Measurements from ENCODE around the gene STAT1. TPM values are rescaled to one million over a fixed set of nuclear protein-coding genes. Genes with fewer than 3 reads are reported as not detected.
"Not testable (repeated sequence)": the region's sequence is repeated elsewhere in the genome, so short reads cannot be mapped to it uniquely, and the experiment has no call there.

STAT1 gene
- total and polyA plus RNA-seq, 2 donors (not counting 1 experiment from before 2014, with no cell fraction given): 128 to 171 TPM

GRCh38 chr2:190964170-190964795 is 49.7 kb downstream of the STAT1 start:
- Histone ChIP-seq H3K9ac (ENCODE audit: insufficient read depth, low read length) (no peak overlapping the region), H3K4me3 (replicated peaks in 1 of 4; ENCODE audit: control extremely low read depth in 1 of 4, insufficient read depth in 1 of 4, low read depth in 3 of 4, low read length in 4 of 4) (no peak overlapping the region), H4K20me1 (ENCODE audit: control insufficient read depth, extremely low read depth, insufficient read depth, low read length) (no peaks in the 10 kb centered on the region), H2AFZ (ENCODE audit: low read length) (no peak overlapping the region), H3K27me3 (ENCODE audit: control insufficient read depth, insufficient read depth, low read length) (no peaks in the 10 kb centered on the region), H3K79me2 (ENCODE audit: control insufficient read depth, insufficient read depth, low read length) (no peaks in the 10 kb centered on the region), H3K4me1 (ENCODE audit: control insufficient read depth, extremely low read depth, insufficient read depth, low read length) (no peaks in the 10 kb centered on the region), H3K36me3 (ENCODE audit: control insufficient read depth, insufficient read depth, low read length) (peaks cover 3% of the 10 kb centered on the region), H3K4me2 (ENCODE audit: extremely low read depth, insufficient read depth, low read length) (no peak overlapping the region), H3K27ac (ENCODE audit: insufficient read depth, low read length) (no peak overlapping the region), H3K9me3 (ENCODE audit: control insufficient read depth, insufficient read depth, low read depth, low read length) (no peaks in the 10 kb centered on the region)
- TF ChIP-seq EZH2 (IDR thresholded peaks at IDR 0.05; ENCODE audit: low read length, missing control alignments) (no peak), CTCF (conservative IDR thresholded peaks at IDR 0.05 in 1 of 2, IDR thresholded peaks at IDR 0.05 in 1 of 2; ENCODE audit: low read depth in 1 of 2, low read length in 2 of 2) (no peak)
- no peak for DNase-seq (ENCODE audit: low read depth in 2 of 2)

GRCh38 chr2:190963088-190963487 is 50.9 kb downstream of the STAT1 start:
- Histone ChIP-seq H3K4me2 (ENCODE audit: extremely low read depth, insufficient read depth, low read length) (no peak overlapping the region), H3K4me1 (ENCODE audit: control insufficient read depth, extremely low read depth, insufficient read depth, low read length) (no peaks in the 10 kb centered on the region), H4K20me1 (ENCODE audit: control insufficient read depth, extremely low read depth, insufficient read depth, low read length) (no peaks in the 10 kb centered on the region), H2AFZ (ENCODE audit: low read length) (no peak overlapping the region), H3K79me2 (ENCODE audit: control insufficient read depth, insufficient read depth, low read length) (no peaks in the 10 kb centered on the region), H3K9me3 (ENCODE audit: control insufficient read depth, insufficient read depth, low read depth, low read length) (no peaks in the 10 kb centered on the region), H3K4me3 (replicated peaks in 1 of 4; ENCODE audit: control extremely low read depth in 1 of 4, insufficient read depth in 1 of 4, low read depth in 3 of 4, low read length in 4 of 4) (no peak overlapping the region), H3K27me3 (ENCODE audit: control insufficient read depth, insufficient read depth, low read length) (no peaks in the 10 kb centered on the region), H3K36me3 (ENCODE audit: control insufficient read depth, insufficient read depth, low read length) (peaks cover 2% of the 10 kb centered on the region), H3K27ac (ENCODE audit: insufficient read depth, low read length) (no peak overlapping the region), H3K9ac (ENCODE audit: insufficient read depth, low read length) (no peak overlapping the region)
- TF ChIP-seq CTCF (conservative IDR thresholded peaks at IDR 0.05 in 1 of 2, IDR thresholded peaks at IDR 0.05 in 1 of 2; ENCODE audit: low read depth in 1 of 2, low read length in 2 of 2) (no peak), EZH2 (IDR thresholded peaks at IDR 0.05; ENCODE audit: low read length, missing control alignments) (no peak)
- no peak for DNase-seq (ENCODE audit: low read depth in 2 of 2)

GRCh38 chr2:190961918-190962487 is 52.0 kb downstream of the STAT1 start:
- no peak overlapping the region for H2AFZ ChIP-seq (ENCODE audit: low read length)
- H3K4me1 ChIP-seq (ENCODE audit: control insufficient read depth, extremely low read depth, insufficient read depth, low read length): no peaks in the 10 kb centered on the region
- no peak overlapping the region for H3K4me2 ChIP-seq (ENCODE audit: extremely low read depth, insufficient read depth, low read length)
- H3K27me3 ChIP-seq (ENCODE audit: control insufficient read depth, insufficient read depth, low read length): no peaks in the 10 kb centered on the region
- H3K9ac ChIP-seq (ENCODE audit: insufficient read depth, low read length): no peak overlapping the region
- TF ChIP-seq EZH2 (IDR thresholded peaks at IDR 0.05; ENCODE audit: low read length, missing control alignments): no peak
- no peak for TF ChIP-seq CTCF (conservative IDR thresholded peaks at IDR 0.05 in 1 of 2, IDR thresholded peaks at IDR 0.05 in 1 of 2; ENCODE audit: low read depth in 1 of 2, low read length in 2 of 2)
- H3K36me3 ChIP-seq (ENCODE audit: control insufficient read depth, insufficient read depth, low read length): peaks cover 2% of the 10 kb centered on the region
- no peak overlapping the region for H3K27ac ChIP-seq (ENCODE audit: insufficient read depth, low read length)
- H3K9me3 ChIP-seq (ENCODE audit: control insufficient read depth, insufficient read depth, low read depth, low read length): no peaks in the 10 kb centered on the region
- no peak overlapping the region for H3K4me3 ChIP-seq (replicated peaks in 1 of 4; ENCODE audit: control extremely low read depth in 1 of 4, insufficient read depth in 1 of 4, low read depth in 3 of 4, low read length in 4 of 4)
- H4K20me1 ChIP-seq (ENCODE audit: control insufficient read depth, extremely low read depth, insufficient read depth, low read length): no peaks in the 10 kb centered on the region
- peak; percentile 25 to 68 for DNase-seq (ENCODE audit: low read depth in 2 of 2)
- no peaks in the 10 kb centered on the region for H3K79me2 ChIP-seq (ENCODE audit: control insufficient read depth, insufficient read depth, low read length)

- not testable (repeated sequence) for H3K9me3 ChIP-seq (ENCODE audit: control insufficient read depth, insufficient read depth, low read depth, low read length); H3K27ac ChIP-seq (ENCODE audit: insufficient read depth, low read length); DNase-seq (ENCODE audit: low read depth in 2 of 2); H3K4me2 ChIP-seq (ENCODE audit: extremely low read depth, insufficient read depth, low read length); H3K79me2 ChIP-seq (ENCODE audit: control insufficient read depth, insufficient read depth, low read length); H2AFZ ChIP-seq (ENCODE audit: low read length); H3K4me1 ChIP-seq (ENCODE audit: control insufficient read depth, extremely low read depth, insufficient read depth, low read length); H3K27me3 ChIP-seq (ENCODE audit: control insufficient read depth, insufficient read depth, low read length); H3K4me3 ChIP-seq (replicated peaks in 1 of 4; ENCODE audit: control extremely low read depth in 1 of 4, insufficient read depth in 1 of 4, low read depth in 3 of 4, low read length in 4 of 4); H3K9ac ChIP-seq (ENCODE audit: insufficient read depth, low read length); H3K36me3 ChIP-seq (ENCODE audit: control insufficient read depth, insufficient read depth, low read length); H4K20me1 ChIP-seq (ENCODE audit: control insufficient read depth, extremely low read depth, insufficient read depth, low read length)
Measured at GRCh38 chr2:190961117-190961516, 52.9 kb downstream of the STAT1 start.
